Ecto neural progenitor cell (in vitro differentiated cells): ENCODE results near the gene DTNA.
"Not testable (repeated sequence)": the region's sequence is repeated elsewhere in the genome, so short reads cannot be mapped to it uniquely, and the experiment has no call there.

Experiments
- DNase-seq: peaks from one replicate; pipeline ENCODE4 v3.0.0-alpha.2; 2018; ENCODE audit warnings: low spot score

Gene DTNA

GRCh38 chr18:34725737-34726136 is 15.6 kb downstream of the DTNA start:
- DNase-seq, result not testable (repeated sequence)

GRCh38 chr18:34726286-34727004 is 16.3 kb downstream of the DTNA start:
- no peak for DNase-seq

DNA sequence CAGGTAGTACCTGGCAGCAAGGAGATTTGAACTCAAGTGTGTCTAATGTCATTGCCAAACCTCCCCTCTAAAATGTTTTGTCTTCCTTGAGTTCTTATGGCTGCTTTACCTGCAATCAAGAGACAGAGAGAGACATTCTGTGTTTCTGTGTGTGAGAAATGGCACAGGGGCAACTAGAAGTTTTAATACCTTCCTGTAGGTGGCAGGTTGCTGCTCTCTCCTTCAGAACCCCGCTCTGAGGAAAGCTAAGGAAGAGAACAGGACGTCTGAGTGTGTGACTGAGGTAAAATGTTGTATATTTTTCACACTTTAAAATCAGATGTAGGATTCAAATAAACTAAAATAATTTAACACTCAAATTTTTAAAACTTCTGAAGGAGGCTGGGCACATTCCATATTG is 19.2 kb downstream of the DTNA start:
- DNase-seq, result no peak

DNA sequence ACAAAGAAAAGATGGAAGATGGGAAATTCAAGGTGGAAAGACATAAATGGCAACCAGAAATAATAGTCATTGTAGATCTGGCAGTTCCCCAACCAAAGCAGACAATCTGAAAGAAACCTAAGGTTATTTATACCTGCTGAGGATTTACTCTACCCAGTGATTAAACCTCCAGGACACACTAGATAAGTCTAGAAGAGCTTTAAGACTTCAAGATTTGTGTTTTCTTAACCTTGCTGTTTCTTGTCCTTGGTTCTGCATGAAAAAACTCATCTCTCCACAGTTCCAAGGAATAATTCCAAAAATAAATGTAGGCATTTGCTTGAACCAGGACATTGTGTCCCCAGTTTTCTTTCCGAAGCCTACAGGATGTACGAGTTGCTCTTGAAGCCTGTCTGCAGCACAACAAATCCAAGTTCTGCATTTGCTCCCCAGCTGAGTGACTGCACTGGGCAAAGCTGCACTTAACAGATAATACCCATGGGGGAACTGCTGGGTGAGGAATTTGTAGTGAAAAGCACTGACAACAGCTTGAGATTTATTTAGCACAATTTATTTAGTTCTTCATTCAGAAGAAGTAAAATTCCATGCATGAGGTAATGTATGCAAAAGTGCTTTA is 19.8 kb downstream of the DTNA start:
- DNase-seq, result no peak

GRCh38 chr18:34730774-34731173 is 20.7 kb downstream of the DTNA start:
- DNase-seq, result no peak

DNA sequence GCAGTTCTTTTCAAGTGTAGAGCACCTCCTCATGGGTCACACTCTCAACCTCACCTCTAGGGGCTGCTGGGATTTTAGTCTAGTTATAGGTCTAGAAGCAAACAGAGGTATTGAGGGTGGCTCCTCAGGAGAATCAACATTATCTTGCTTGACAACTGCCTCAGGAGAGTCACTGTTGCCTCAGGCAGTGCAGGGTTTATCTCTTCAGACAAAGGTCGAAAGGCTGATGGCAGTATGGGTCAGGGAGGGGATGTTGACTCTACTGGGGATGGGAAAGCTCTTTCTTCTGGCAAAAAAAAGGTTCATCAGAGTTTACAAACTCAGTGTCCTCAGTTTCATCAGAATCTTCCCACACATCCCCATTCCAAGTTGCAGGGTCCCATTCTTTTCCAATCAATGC is 24.0 kb downstream of the DTNA start:
- DNase-seq, result no peak

- DNase-seq, result not testable (repeated sequence)
These were observed 24.4 kb downstream of the DTNA start for GRCh38 chr18:34734526-34734925.

DNA sequence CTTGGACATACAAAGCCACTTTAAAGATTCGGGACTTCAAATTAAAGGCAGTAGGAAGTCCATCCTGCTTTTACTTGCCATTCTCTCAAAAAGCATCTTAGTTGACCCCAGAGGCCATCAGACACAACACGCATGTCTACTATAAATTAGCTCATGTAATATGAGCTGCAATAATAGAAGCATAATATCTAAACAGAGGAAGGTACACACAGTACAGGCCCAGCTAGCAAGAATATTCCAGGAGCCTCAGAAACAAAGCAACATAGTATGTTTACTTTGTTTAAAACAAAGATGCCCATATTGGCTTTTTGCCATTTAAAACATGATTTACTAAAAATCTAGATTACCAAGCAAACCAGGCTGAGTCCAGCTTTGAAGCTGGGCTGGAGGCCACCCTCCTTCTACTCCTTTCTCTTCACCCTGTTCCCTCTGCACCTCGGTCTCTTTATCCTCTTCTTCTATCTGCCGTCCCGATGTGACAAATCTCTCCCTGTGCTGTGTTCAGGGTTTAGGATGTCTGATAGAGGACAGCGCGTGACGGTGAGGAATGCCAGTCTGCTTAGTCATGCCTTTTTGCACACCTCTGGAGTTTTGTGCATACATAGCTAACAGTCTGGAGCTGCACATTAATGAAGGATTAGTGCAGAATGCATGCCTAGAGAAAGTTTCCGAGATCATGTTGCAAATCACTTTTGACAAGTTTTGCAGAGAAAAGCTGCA is 28.2 kb downstream of the DTNA start:
- no peak for DNase-seq

DNA sequence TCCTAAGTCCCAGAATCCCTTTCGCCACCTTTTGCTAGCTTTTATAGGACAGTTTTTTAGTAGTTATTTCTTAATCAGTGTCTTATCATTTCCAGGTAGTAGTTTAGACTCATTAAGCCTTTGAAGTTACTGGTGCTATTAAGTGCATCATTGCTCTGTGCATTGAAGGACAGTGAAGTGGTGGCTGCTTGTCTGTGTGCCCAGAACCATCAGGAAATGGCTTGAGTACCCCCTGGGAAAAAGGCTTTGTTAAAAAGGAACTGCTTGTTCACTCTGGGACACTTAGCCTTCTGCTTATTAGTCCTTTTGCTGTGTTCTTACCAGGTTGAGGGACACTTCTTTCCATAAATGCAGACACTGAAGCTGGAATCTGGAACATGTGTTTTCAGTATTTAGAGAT is 30.0 kb downstream of the DTNA start:
- no peak for DNase-seq

DNA sequence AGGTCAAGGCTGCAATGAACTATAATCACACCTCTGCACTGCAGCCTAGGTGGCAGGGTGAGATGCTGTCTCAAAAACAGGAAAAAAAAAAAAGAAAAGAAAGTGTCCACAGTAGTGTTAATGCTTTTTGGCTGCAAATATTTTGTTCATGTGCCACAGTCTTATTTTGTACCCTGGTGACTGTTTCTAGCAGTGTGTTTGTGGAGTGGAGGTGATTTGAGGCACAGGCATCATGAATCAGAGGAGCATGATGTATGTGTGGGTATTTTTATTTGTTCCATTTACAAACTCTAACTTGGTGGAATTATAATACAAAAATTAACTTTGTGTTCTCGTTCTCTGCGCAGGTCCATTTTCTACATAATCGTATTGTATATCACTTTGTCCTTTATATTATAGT is 30.6 kb downstream of the DTNA start:
- no peak for DNase-seq

GRCh38 chr18:34741401-34741800 is 31.3 kb downstream of the DTNA start:
- DNase-seq, result no peak

DNA sequence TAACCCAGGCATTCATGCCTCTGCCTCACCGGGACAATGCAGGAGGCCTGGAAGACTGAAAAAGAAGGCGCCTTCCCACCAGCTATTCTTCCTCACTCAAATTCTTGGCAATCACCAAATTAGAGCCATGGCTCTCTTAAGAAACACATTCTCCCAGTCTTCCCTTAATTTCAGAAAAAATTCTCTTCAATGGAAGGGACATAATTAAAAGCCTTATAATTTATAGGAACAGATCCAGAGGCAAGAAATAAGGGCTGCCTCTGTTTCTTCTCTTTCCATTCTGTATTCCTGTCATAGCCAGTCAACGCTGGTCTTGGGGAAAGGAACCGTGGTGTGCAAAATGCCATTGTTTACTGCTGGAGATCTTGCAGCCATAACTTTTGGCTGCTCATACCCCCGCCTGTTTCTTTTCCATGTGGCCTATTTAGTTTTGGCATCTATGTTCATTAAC is 32.8 kb downstream of the DTNA start:
- DNase-seq, result no peak

DNA sequence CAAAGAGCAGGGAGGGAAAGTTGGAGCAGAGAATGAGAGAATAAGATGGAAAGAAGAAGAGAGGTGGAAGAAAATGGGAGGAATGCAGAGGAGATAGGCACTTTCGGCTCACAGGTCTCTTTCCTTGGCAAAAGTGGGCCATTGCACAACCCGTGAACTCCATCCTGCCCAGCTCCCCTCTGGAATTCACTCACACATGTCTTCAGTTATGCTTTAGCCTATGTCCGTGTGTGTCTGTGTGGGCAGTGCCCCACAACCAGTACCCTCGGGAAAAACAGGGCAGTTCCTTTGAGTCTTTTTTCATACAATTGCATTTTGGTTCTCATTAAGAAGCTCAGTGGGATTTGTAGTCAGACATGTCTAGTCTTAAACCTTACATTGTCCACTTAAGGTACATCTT is 34.5 kb downstream of the DTNA start:
- DNase-seq, result no peak

GRCh38 chr18:34746614-34747013 is 36.5 kb downstream of the DTNA start:
- DNase-seq, result no peak

DNA sequence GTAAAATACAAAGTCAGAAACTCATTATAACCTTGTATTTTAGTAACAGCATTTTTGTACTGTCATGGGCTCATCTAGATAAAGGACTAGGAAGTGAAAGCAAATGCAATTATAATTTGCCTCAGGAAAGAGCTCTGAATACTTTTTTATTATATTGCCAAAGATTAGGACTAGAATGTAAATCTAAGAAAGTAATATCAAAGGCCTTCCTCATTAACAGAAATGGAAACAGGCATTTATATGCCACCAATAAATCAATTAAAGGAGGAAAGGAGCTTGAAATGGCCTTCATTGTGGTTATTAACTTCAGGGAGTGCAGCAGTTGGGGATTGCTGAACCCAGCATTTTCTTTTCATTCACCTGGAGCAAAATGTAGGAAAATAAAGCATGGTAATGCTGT is 39.6 kb downstream of the DTNA start:
- no peak for DNase-seq

DNA sequence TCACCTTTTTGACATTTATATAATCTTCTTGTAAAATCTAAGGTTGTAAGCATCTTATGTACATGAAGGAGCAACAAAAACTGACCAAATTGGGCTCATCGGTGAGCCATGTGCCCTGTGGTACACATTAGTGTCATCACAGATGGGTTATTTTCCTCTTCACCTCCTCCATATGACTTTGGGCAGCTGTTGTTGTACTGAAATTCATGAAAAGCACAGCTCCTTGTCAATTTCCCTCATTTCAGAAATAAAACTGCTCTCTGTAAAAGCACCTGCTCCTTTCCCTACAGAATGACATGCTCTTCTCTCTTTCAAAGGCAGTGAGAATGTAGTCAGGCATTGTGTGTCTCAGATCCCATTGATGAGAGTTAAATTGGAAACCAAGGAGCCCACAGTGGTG is 42.0 kb downstream of the DTNA start:
- DNase-seq, result no peak

- DNase-seq, result no peak
These were observed 44.2 kb downstream of the DTNA start for GRCh38 chr18:34754300-34754699.

DNA sequence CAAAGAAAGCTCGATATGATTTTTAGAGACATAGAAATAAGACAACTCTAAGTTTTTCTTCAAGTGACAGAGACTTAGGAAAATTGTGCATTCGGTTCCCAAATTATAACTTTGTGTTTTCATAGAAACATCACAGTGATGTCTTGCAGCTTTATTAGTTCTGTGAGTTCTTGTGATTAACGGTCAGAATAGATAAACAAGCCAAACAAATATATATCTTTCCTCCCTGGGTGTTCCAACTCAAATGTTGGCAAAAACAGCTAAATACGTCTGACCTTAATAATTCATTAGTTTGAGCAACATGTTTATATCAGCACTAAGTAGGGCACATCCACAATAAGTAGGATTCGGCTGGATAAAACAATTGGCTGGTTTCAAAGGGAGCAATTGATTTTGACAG is 47.6 kb downstream of the DTNA start:
- DNase-seq, result no peak

DNA sequence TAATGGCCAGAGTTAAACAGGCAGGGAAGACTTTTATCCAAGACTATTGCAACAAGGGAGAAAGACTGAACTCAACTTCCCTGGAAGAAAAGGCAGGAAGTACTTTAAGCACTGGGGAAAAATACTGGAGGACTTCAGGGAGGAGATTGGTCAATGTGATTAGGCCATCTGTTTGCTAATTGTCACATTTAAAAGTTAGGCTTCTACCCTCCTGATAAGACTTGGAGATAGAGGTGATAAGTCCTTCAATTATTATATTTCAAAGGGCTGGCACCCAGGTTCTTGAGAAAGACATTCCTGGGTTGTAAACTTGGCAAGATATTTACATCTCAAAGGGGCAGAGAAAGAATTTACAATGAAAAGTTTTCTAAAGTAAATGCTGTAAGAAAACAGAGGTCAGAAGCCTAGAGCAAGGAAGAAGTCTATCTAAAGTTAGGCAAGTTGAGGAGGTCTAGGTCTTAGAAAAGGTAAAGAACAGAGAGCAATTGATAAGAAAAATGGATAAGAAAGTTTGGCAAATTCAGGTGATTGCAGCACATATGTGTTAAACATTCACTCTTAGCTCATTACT is 48.4 kb downstream of the DTNA start:
- DNase-seq, result no peak

DNA sequence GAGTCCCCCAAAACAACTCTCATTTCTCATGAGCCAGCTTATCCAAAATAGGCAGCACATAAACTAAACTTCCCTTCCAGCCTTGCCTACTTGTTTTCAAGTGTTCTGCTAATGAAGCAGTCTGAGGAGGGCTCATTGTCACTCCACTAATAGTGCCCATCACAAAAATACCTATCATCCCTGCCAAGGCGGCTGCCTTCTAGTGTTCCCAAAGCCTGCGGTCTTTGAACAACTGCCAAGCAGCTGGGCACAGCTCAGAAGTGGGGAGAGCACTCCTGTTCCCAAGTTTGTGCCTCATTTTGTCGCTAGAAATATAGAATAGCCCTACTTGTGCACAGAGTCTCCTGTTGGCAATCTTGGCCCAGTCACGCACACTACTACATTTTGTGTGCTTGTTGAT is 50.3 kb downstream of the DTNA start:
- no peak for DNase-seq

DNA sequence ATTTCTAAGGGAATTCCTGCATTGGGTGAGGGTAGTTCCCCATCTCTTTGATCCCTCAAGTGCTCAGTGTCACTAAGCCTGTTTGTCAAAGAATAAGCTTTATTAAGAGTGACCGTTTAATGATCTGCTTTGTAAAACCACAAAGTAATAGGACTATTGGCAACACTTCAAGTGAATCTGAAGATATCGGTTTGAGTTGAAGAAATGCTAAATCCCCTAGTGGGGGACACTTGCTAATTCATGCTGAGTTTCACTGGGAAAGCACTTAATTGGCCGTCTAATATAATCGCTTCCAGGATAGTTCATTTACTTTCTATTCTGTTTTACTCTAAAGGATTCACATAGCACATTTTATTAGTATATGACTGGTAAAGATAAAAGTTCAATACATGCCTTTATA is 54.4 kb downstream of the DTNA start:
- no peak for DNase-seq

DNA sequence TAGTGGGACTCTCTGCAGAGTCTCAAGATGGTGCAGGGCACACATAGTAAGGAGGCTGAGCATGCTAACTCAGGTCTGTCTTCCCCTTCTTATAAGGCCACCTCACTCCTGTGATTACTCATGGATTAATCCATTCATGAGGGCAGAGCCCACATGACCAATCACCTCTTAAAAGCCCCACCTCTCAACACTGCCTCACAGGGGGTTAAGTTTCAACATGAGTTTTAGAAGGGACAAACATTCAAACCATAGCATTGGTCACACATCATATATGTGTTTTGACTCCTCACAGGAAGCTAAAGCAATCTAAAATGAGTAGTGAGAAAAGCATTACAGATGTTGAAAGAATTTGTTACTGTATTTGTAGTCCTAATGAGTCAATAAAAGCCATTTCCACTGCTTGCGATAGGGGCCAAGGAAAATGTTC is 57.5 kb downstream of the DTNA start:
- DNase-seq, result no peak

- no peak for DNase-seq
These were observed 61.9 kb downstream of the DTNA start for GRCh38 chr18:34771958-34772357.
